Astrocyte of the cerebellum (primary cell): ENCODE data around the gene PICK1.

Experiments
- DNase-seq: peaks from one replicate; pipeline ENCODE4 v3.0.0-alpha.2; 2011; ENCODE audit warnings: low read depth
- H3K4me3 ChIP-seq: 2 replicates; pipeline ENCODE4 v1.5.1; 2011; ENCODE audit warnings: mild to moderate bottlenecking, low read depth, low read length, moderate library complexity
- CTCF ChIP-seq: IDR thresholded peaks from 2 replicates; pipeline ENCODE4 v1.5.1; 2012; ENCODE audit warnings: low read length, low read depth, moderate library complexity, mild to moderate bottlenecking; ENCODE audit errors: missing control alignments
- in situ Hi-C: cut with HindIII; loops from 2 replicates; pipeline ENCODE4 v1.10.0; 2017; ENCODE audit warnings: low sequenced_read_pairs

The PICK1 gene

GRCh38 chr22:38051900-38052862 lies 5.0 kb upstream of the PICK1 start:
- in situ Hi-C loops = no loop called here
- H3K4me3 ChIP-seq = no peak overlapping the region
- TF ChIP-seq CTCF = peak; percentile 75
- DNase-seq = peak; percentile 33

GRCh38 chr22:38062791-38063190 lies 5.6 kb downstream of the PICK1 start:
- in situ Hi-C loops = no loop called here
- DNase-seq = no peak
- TF ChIP-seq CTCF = no peak
- no peak overlapping the region for H3K4me3 ChIP-seq

GRCh38 chr22:38065539-38065938 lies 8.3 kb downstream of the PICK1 start:
- no peak for TF ChIP-seq CTCF
- in situ Hi-C loops = no loop called here
- no peak for DNase-seq
- no peak overlapping the region for H3K4me3 ChIP-seq

GRCh38 chr22:38066381-38067027 lies 9.3 kb downstream of the PICK1 start:
- no peak for DNase-seq
- no peak overlapping the region for H3K4me3 ChIP-seq
- in situ Hi-C loops = no loop called here
- no peak for TF ChIP-seq CTCF

GRCh38 chr22:38067028-38067415 lies 9.8 kb downstream of the PICK1 start:
- in situ Hi-C loops = no loop called here
- no peak for TF ChIP-seq CTCF
- DNase-seq = no peak
- H3K4me3 ChIP-seq = no peak overlapping the region

GRCh38 chr22:38067761-38068360 lies 10.7 kb downstream of the PICK1 start:
- in situ Hi-C loops = no loop called here
- TF ChIP-seq CTCF = no peak
- no peak overlapping the region for H3K4me3 ChIP-seq
- DNase-seq = no peak
